ENCODE results near the gene PKDCC. TPM values are rescaled to one million over a fixed set of nuclear protein-coding genes. Genes with fewer than 3 reads are reported as not detected.
"Not testable (repeated sequence)": the region's sequence is repeated elsewhere in the genome, so short reads cannot be mapped to it uniquely, and the experiment has no call there.

The PKDCC gene
- total RNA-seq, 1 donor from 2014 or later, result 9.6 TPM

DNA sequence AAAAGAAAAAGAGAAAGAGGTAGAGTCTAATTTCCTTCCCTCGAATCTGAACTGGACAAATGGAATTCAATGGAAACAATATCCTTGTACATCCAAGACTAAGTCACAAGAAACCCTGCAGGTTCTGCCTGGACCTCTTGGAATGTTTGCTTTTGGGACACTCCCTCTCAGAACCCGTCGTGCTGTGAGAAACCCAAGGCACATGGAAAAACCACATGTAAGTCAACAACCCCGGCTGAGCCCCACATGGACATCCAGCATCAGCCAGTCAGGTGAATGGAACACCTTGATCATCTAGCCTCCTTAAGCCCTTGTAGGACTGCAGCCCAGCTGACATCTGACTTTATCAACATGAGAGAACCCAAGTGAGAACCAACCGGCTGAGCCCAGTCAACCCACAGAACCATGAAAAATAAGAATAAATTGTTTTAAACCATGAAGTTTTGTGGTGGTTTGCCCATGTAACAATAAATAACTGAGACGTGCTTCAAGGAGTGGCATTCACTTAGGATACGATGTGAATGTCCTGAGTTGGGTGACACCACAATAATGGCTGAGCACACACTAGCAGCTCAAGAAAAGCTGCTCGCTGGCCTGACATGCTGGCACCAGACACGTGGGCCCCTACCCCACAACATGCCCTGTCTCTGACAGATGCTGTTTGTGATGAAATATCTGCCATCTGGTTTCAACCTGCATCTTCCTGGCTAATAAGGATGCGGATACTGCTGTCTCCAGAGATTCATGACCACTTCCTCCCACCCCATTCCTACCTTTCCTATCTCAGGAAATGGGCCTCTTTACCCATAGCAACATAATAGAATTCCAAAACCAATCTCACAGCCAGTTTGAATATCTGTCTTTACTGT is 28.8 kb downstream of the PKDCC start:
- peaks cover 16% of the 10 kb centered on the region for H3K4me1 Mint-ChIP-seq (ENCODE audit: unreplicated experiment)
- H3K27me3 Mint-ChIP-seq (ENCODE audit: unreplicated experiment), result peaks cover 7% of the 10 kb centered on the region
- H3K4me3 Mint-ChIP-seq (ENCODE audit: unreplicated experiment), result no peak overlapping the region
- H3K27ac Mint-ChIP-seq (ENCODE audit: unreplicated experiment), result peak overlapping the region; percentile 73
- no peak for DNase-seq (ENCODE audit: low spot score)
- no peak for TF ChIP-seq CTCF (IDR thresholded peaks at IDR 0.05; ENCODE audit: unreplicated experiment)
- H3K9me3 Mint-ChIP-seq (ENCODE audit: unreplicated experiment), result no peaks in the 10 kb centered on the region
- H3K36me3 Mint-ChIP-seq (ENCODE audit: low read depth, unreplicated experiment), result no peaks in the 10 kb centered on the region

- TF ChIP-seq CTCF (IDR thresholded peaks at IDR 0.05; ENCODE audit: unreplicated experiment), result no peak
- Mint-ChIP-seq H3K27me3 (ENCODE audit: unreplicated experiment) (peaks cover 7% of the 10 kb centered on the region), H3K9me3 (ENCODE audit: unreplicated experiment) (no peaks in the 10 kb centered on the region), H3K36me3 (ENCODE audit: low read depth, unreplicated experiment) (no peaks in the 10 kb centered on the region), H3K27ac (ENCODE audit: unreplicated experiment) (peak overlapping the region; percentile 73), H3K4me3 (ENCODE audit: unreplicated experiment) (no peak overlapping the region), H3K4me1 (ENCODE audit: unreplicated experiment) (peaks cover 16% of the 10 kb centered on the region)
- no peak for DNase-seq (ENCODE audit: low spot score)
These were observed 29.5 kb downstream of the PKDCC start for GRCh38 chr2:42077343-42077742.

DNA sequence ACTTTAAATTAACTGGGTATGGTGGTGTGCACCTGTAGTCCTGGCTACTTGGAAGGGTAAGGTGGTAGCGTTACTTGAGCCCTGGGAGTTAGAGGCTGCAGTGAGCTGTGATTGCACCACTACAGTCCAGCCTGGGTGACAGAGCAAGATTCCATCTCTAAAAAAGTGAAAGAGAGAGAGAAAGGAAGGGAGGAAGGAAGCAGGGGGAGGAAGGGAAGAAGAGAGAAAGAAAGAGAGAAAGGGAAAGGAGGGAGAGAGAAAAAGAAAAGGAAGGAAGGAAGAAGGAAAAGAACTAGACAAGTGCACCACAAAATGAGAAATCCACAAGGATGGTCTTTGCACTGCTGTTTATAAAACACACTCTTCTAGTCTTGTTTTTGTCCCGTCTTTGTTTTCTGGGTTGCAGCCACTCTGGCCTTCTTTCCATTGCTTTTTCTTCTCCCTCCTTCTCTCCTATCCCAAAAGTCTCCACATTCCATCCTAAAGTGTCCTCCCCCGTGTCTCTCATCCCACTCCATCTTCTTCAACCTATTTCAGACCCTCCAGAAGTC is 32.0 kb downstream of the PKDCC start:
- TF ChIP-seq CTCF (IDR thresholded peaks at IDR 0.05; ENCODE audit: unreplicated experiment), result no peak
- Mint-ChIP-seq H3K4me1 (ENCODE audit: unreplicated experiment) (peaks cover 23% of the 10 kb centered on the region), H3K27ac (ENCODE audit: unreplicated experiment) (no peak overlapping the region), H3K27me3 (ENCODE audit: unreplicated experiment) (peaks cover 7% of the 10 kb centered on the region), H3K4me3 (ENCODE audit: unreplicated experiment) (no peak overlapping the region), H3K9me3 (ENCODE audit: unreplicated experiment) (no peaks in the 10 kb centered on the region), H3K36me3 (ENCODE audit: low read depth, unreplicated experiment) (no peaks in the 10 kb centered on the region)
- no peak for DNase-seq (ENCODE audit: low spot score)

- not testable (repeated sequence) for H3K36me3 Mint-ChIP-seq (ENCODE audit: low read depth, unreplicated experiment); H3K9me3 Mint-ChIP-seq (ENCODE audit: unreplicated experiment); H3K27ac Mint-ChIP-seq (ENCODE audit: unreplicated experiment); H3K27me3 Mint-ChIP-seq (ENCODE audit: unreplicated experiment); H3K4me3 Mint-ChIP-seq (ENCODE audit: unreplicated experiment); DNase-seq (ENCODE audit: low spot score)
- peaks cover 34% of the 10 kb centered on the region for H3K4me1 Mint-ChIP-seq (ENCODE audit: unreplicated experiment)
These were observed 33.3 kb downstream of the PKDCC start for GRCh38 chr2:42081151-42081550.

- DNase-seq (ENCODE audit: low spot score), result no peak
- TF ChIP-seq CTCF (IDR thresholded peaks at IDR 0.05; ENCODE audit: unreplicated experiment), result no peak
- Mint-ChIP-seq H3K27ac (ENCODE audit: unreplicated experiment) (no peak overlapping the region), H3K4me3 (ENCODE audit: unreplicated experiment) (no peak overlapping the region), H3K36me3 (ENCODE audit: low read depth, unreplicated experiment) (no peaks in the 10 kb centered on the region), H3K27me3 (ENCODE audit: unreplicated experiment) (peaks cover 4% of the 10 kb centered on the region), H3K9me3 (ENCODE audit: unreplicated experiment) (no peaks in the 10 kb centered on the region), H3K4me1 (ENCODE audit: unreplicated experiment) (peaks cover 35% of the 10 kb centered on the region)
These were observed 34.2 kb downstream of the PKDCC start for GRCh38 chr2:42082016-42082415.

All from endothelial cell (in vitro differentiated cells).